Memory B cell (primary cell): ENCODE data around the gene SIVA1.

Experiments
- ATAC-seq: fragments of 150-1000 bp; cut with Tn5 transposase; 2 replicates; pipeline ENCODE4 v1.10.0; 2021; ENCODE audit warnings: low read depth, mild to moderate bottlenecking, moderate library complexity
- DNase-seq, 2 donors: peaks; one replicate each; pipeline ENCODE4 v3.0.0; 2022; ENCODE audit warnings: low spot score in 2 of 2
- H3K27ac Mint-ChIP-seq: one replicate; pipeline ENCODE4 v1.8.0; 2022; ENCODE audit warnings: mild to moderate bottlenecking, moderate library complexity, mixed read lengths
- H3K27me3 Mint-ChIP-seq: one replicate; pipeline ENCODE4 v1.8.0; 2022; ENCODE audit warnings: mixed read lengths
- H3K36me3 Mint-ChIP-seq: one replicate; pipeline ENCODE4 v1.8.0; 2022; ENCODE audit warnings: mild to moderate bottlenecking, mixed read lengths
- H3K4me1 Mint-ChIP-seq: one replicate; pipeline ENCODE4 v1.8.0; 2022; ENCODE audit warnings: mixed read lengths
- H3K4me3 Mint-ChIP-seq: one replicate; pipeline ENCODE4 v1.8.0; 2022; ENCODE audit warnings: mild to moderate bottlenecking, moderate library complexity, mixed read lengths
- H3K9me3 Mint-ChIP-seq: one replicate; pipeline ENCODE4 v1.8.0; 2022; ENCODE audit warnings: mixed read lengths

Gene SIVA1

GRCh38 chr14:104735830-104736642 lies 16.9 kb upstream of the SIVA1 start:
- no peaks in the 10 kb centered on the region for H3K36me3 Mint-ChIP-seq
- peaks cover 8% of the 10 kb centered on the region for H3K4me1 Mint-ChIP-seq
- no peak overlapping the region for H3K27ac Mint-ChIP-seq
- peaks cover 13% of the 10 kb centered on the region for H3K27me3 Mint-ChIP-seq
- no peak overlapping the region for H3K4me3 Mint-ChIP-seq
- ATAC-seq (no peak), DNase-seq (no peak)
- H3K9me3 Mint-ChIP-seq: no peaks in the 10 kb centered on the region

GRCh38 chr14:104738375-104739019 lies 14.4 kb upstream of the SIVA1 start:
- peaks cover 28% of the 10 kb centered on the region for H3K27me3 Mint-ChIP-seq
- no peak overlapping the region for H3K4me3 Mint-ChIP-seq
- DNase-seq (no peak), ATAC-seq (no peak)
- H3K27ac Mint-ChIP-seq: no peak overlapping the region
- H3K9me3 Mint-ChIP-seq: no peaks in the 10 kb centered on the region
- H3K4me1 Mint-ChIP-seq: peaks cover 10% of the 10 kb centered on the region
- H3K36me3 Mint-ChIP-seq: no peaks in the 10 kb centered on the region

- DNase-seq (no peak), ATAC-seq (no peak)
- H3K4me1 Mint-ChIP-seq: peaks cover 10% of the 10 kb centered on the region
- H3K27ac Mint-ChIP-seq: no peak overlapping the region
- no peaks in the 10 kb centered on the region for H3K36me3 Mint-ChIP-seq
- peaks cover 28% of the 10 kb centered on the region for H3K27me3 Mint-ChIP-seq
- no peaks in the 10 kb centered on the region for H3K9me3 Mint-ChIP-seq
- no peak overlapping the region for H3K4me3 Mint-ChIP-seq
These were observed 13.9 kb upstream of the SIVA1 start for GRCh38 chr14:104739026-104739425.

GRCh38 chr14:104739546-104740516 lies 13.1 kb upstream of the SIVA1 start:
- DNase-seq: no peak
- H3K36me3 Mint-ChIP-seq: no peaks in the 10 kb centered on the region
- no peaks in the 10 kb centered on the region for H3K9me3 Mint-ChIP-seq
- H3K27ac Mint-ChIP-seq: no peak overlapping the region
- ATAC-seq: no peak
- H3K4me1 Mint-ChIP-seq: peaks cover 10% of the 10 kb centered on the region
- H3K4me3 Mint-ChIP-seq: no peak overlapping the region
- H3K27me3 Mint-ChIP-seq: peaks cover 28% of the 10 kb centered on the region

GRCh38 chr14:104741108-104741802 lies 11.7 kb upstream of the SIVA1 start:
- peaks cover 14% of the 10 kb centered on the region for H3K4me1 Mint-ChIP-seq
- H3K36me3 Mint-ChIP-seq: no peaks in the 10 kb centered on the region
- no peak overlapping the region for H3K4me3 Mint-ChIP-seq
- H3K27ac Mint-ChIP-seq: no peak overlapping the region
- peaks cover 27% of the 10 kb centered on the region for H3K27me3 Mint-ChIP-seq
- DNase-seq: no peak
- ATAC-seq: no peak
- no peaks in the 10 kb centered on the region for H3K9me3 Mint-ChIP-seq

GRCh38 chr14:104741803-104742251 lies 11.1 kb upstream of the SIVA1 start:
- Mint-ChIP-seq H3K27me3 (peaks cover 27% of the 10 kb centered on the region), H3K4me3 (no peak overlapping the region), H3K36me3 (no peaks in the 10 kb centered on the region), H3K9me3 (no peaks in the 10 kb centered on the region), H3K4me1 (peaks cover 13% of the 10 kb centered on the region), H3K27ac (no peak overlapping the region)
- ATAC-seq (peak; percentile 37), DNase-seq (no peak)

GRCh38 chr14:104742586-104743455 lies 10.1 kb upstream of the SIVA1 start:
- Mint-ChIP-seq H3K4me1 (peaks cover 13% of the 10 kb centered on the region), H3K9me3 (no peaks in the 10 kb centered on the region), H3K36me3 (no peaks in the 10 kb centered on the region), H3K27ac (no peak overlapping the region), H3K4me3 (no peak overlapping the region), H3K27me3 (peaks cover 24% of the 10 kb centered on the region)
- ATAC-seq (no peak), DNase-seq (no peak)

GRCh38 chr14:104743461-104744380 lies 9.2 kb upstream of the SIVA1 start:
- H3K4me3 Mint-ChIP-seq: no peak overlapping the region
- H3K4me1 Mint-ChIP-seq: peaks cover 13% of the 10 kb centered on the region

GRCh38 chr14:104744484-104744883 lies 8.5 kb upstream of the SIVA1 start:
- DNase-seq: no peak
- Mint-ChIP-seq H3K36me3 (no peaks in the 10 kb centered on the region), H3K27ac (no peak overlapping the region), H3K27me3 (peaks cover 23% of the 10 kb centered on the region), H3K4me3 (no peak overlapping the region), H3K4me1 (peaks cover 19% of the 10 kb centered on the region), H3K9me3 (no peaks in the 10 kb centered on the region)
- ATAC-seq: no peak

More at GRCh38 chr14:104743461-104744380, 9.2 kb upstream of the SIVA1 start:
- no peak overlapping the region for H3K27ac Mint-ChIP-seq
- H3K27me3 Mint-ChIP-seq: peaks cover 22% of the 10 kb centered on the region
- no peaks in the 10 kb centered on the region for H3K9me3 Mint-ChIP-seq
- ATAC-seq (no peak), DNase-seq (no peak)
- H3K36me3 Mint-ChIP-seq: no peaks in the 10 kb centered on the region

- H3K4me3 Mint-ChIP-seq: no peak overlapping the region
- H3K36me3 Mint-ChIP-seq: no peaks in the 10 kb centered on the region
- DNase-seq (no peak), ATAC-seq (no peak)
- no peak overlapping the region for H3K27ac Mint-ChIP-seq
- H3K9me3 Mint-ChIP-seq: no peaks in the 10 kb centered on the region
- peaks cover 14% of the 10 kb centered on the region for H3K4me1 Mint-ChIP-seq
- peaks cover 19% of the 10 kb centered on the region for H3K27me3 Mint-ChIP-seq
These were observed 7.5 kb upstream of the SIVA1 start for GRCh38 chr14:104745431-104745830.

- Mint-ChIP-seq H3K4me1 (peaks cover 13% of the 10 kb centered on the region), H3K9me3 (no peaks in the 10 kb centered on the region), H3K4me3 (no peak overlapping the region), H3K36me3 (no peaks in the 10 kb centered on the region), H3K27me3 (peaks cover 16% of the 10 kb centered on the region), H3K27ac (no peak overlapping the region)
- ATAC-seq (peak; percentile 37), DNase-seq (no peak)
These were observed 6.8 kb upstream of the SIVA1 start for GRCh38 chr14:104746071-104746545.
